ENCODE results near the gene EEFSEC.

EEFSEC gene

GRCh38 chr3:128376516-128376915, 223.2 kb downstream of the EEFSEC start:
- DNase-seq: no peak

GRCh38 chr3:128378631-128379347, 225.5 kb downstream of the EEFSEC start:
- DNase-seq: no peak

GRCh38 chr3:128379367-128380160, 226.3 kb downstream of the EEFSEC start:
- DNase-seq: no peak

- DNase-seq: no peak
Measured at GRCh38 chr3:128380295-128380694, 227.0 kb downstream of the EEFSEC start.

- DNase-seq: no peak
Measured at GRCh38 chr3:128380719-128381118, 227.4 kb downstream of the EEFSEC start.

GRCh38 chr3:128381609-128382008, 228.3 kb downstream of the EEFSEC start:
- DNase-seq: no peak

GRCh38 chr3:128382221-128382807, 229.0 kb downstream of the EEFSEC start:
- no peak for DNase-seq

- DNase-seq: peak; percentile 54
Measured at GRCh38 chr3:128383316-128384235, 230.3 kb downstream of the EEFSEC start.

GRCh38 chr3:128385080-128385832, 232.0 kb downstream of the EEFSEC start:
- no peak for DNase-seq

GRCh38 chr3:128388932-128389331, 235.7 kb downstream of the EEFSEC start:
- no peak for DNase-seq

- DNase-seq: no peak
Measured at GRCh38 chr3:128390867-128391266, 237.6 kb downstream of the EEFSEC start.

- DNase-seq: no peak
Measured at GRCh38 chr3:128392021-128392420, 238.7 kb downstream of the EEFSEC start.

- DNase-seq: no peak
Measured at GRCh38 chr3:128392818-128393544, 239.7 kb downstream of the EEFSEC start.

GRCh38 chr3:128394033-128394432, 240.8 kb downstream of the EEFSEC start:
- no peak for DNase-seq

- no peak for DNase-seq
Measured at GRCh38 chr3:128395046-128395445, 241.8 kb downstream of the EEFSEC start.

- DNase-seq: no peak
Measured at GRCh38 chr3:128395500-128396162, 242.3 kb downstream of the EEFSEC start.

- DNase-seq: no peak
Measured at GRCh38 chr3:128397484-128397883, 244.2 kb downstream of the EEFSEC start.

GRCh38 chr3:128398586-128398985, 245.3 kb downstream of the EEFSEC start:
- no peak for DNase-seq

GRCh38 chr3:128399221-128399915, 246.1 kb downstream of the EEFSEC start:
- DNase-seq: no peak

- DNase-seq: no peak
Measured at GRCh38 chr3:128400671-128401070, 247.4 kb downstream of the EEFSEC start.

Data from CD4-positive, alpha-beta T cell treated with Interleukin-15 for 1 hour (primary cell).